Mesenchymal stem cell (in vitro differentiated cells and primary cell): Measurements from ENCODE around the gene SMIM8.

ENCODE experiments used
- DNase-seq: peaks from one replicate; pipeline ENCODE4 v3.0.0-alpha.2; 2013
- H2AFZ ChIP-seq: one replicate; pipeline ENCODE4 v1.6.1; 2013; ENCODE audit warnings: low read depth, mild to moderate bottlenecking, control low read depth, inconsistent platforms, low read length, moderate library complexity
- H2AK5ac ChIP-seq: 2 replicates; pipeline ENCODE4 v1.6.1; 2013; ENCODE audit warnings: low read length, moderate library complexity, mild to moderate bottlenecking, inconsistent platforms; ENCODE audit not compliant: severe bottlenecking
- H2BK120ac ChIP-seq: one replicate; pipeline ENCODE4 v1.6.1; 2013; ENCODE audit warnings: low read depth, mild to moderate bottlenecking, inconsistent platforms, low read length, moderate library complexity
- H2BK12ac ChIP-seq, 2 experiments: one replicate each; pipeline ENCODE4 v1.6.1; 2013; ENCODE audit warnings: inconsistent platforms in 2 of 2, low read length in 2 of 2, mild to moderate bottlenecking in 2 of 2, moderate library complexity in 2 of 2, control low read depth in 1 of 2
- H2BK15ac ChIP-seq: one replicate; pipeline ENCODE4 v1.6.1; 2013; ENCODE audit warnings: mild to moderate bottlenecking, low read depth, inconsistent platforms; ENCODE audit not compliant: poor library complexity, severe bottlenecking
- H2BK5ac ChIP-seq: 2 replicates; pipeline ENCODE4 v1.6.1; 2013; ENCODE audit warnings: low read depth, mild to moderate bottlenecking, low read length, control low read depth, inconsistent platforms; ENCODE audit not compliant: poor library complexity, severe bottlenecking
- H3K14ac ChIP-seq, 2 experiments: one replicate each; pipeline ENCODE4 v1.6.1; 2013; ENCODE audit warnings: inconsistent platforms in 2 of 2, low read length in 2 of 2, control low read depth in 1 of 2, mild to moderate bottlenecking in 1 of 2, moderate library complexity in 1 of 2
- H3K18ac ChIP-seq, 2 experiments: one replicate each; pipeline ENCODE4 v1.6.1; 2013; ENCODE audit warnings: inconsistent platforms in 2 of 2, low read length in 2 of 2, control low read depth in 1 of 2, low read depth in 1 of 2, mild to moderate bottlenecking in 1 of 2
- H3K23ac ChIP-seq, 2 experiments: one replicate each; pipeline ENCODE4 v1.6.1; 2013; ENCODE audit warnings: inconsistent platforms in 2 of 2, low read length in 2 of 2, mild to moderate bottlenecking in 2 of 2, moderate library complexity in 2 of 2, control low read depth in 1 of 2
- H3K27ac ChIP-seq: 2 replicates; pipeline ENCODE4 v1.5.1; 2013; ENCODE audit warnings: mild to moderate bottlenecking, moderate library complexity, low read length, control low read depth, inconsistent platforms; ENCODE audit not compliant: poor library complexity, severe bottlenecking
- H3K27me3 ChIP-seq, 2 experiments: 2 replicates each; pipeline versions ENCODE4 v1.6.1 to v1.7.0; 2013; ENCODE audit warnings: low read length in 2 of 2, mild to moderate bottlenecking in 2 of 2, moderate library complexity in 2 of 2, control low read depth in 1 of 2, inconsistent platforms in 1 of 2; ENCODE audit not compliant: control insufficient read depth in 1 of 2, insufficient read depth in 1 of 2
- H3K36me3 ChIP-seq, 2 experiments: 2 replicates each; pipeline versions ENCODE4 v1.6.1 to v1.7.0; 2013; ENCODE audit warnings: low read length in 2 of 2, control low read depth in 1 of 2, inconsistent platforms in 1 of 2, low read depth in 1 of 2, mild to moderate bottlenecking in 1 of 2; ENCODE audit not compliant: insufficient read depth in 2 of 2, control insufficient read depth in 1 of 2
- H3K4ac ChIP-seq, 2 experiments: one replicate each; pipeline ENCODE4 v1.6.1; 2013; ENCODE audit warnings: inconsistent platforms in 2 of 2, low read length in 2 of 2, mild to moderate bottlenecking in 2 of 2, moderate library complexity in 2 of 2, control low read depth in 1 of 2, low read depth in 1 of 2
- H3K4me1 ChIP-seq: 2 replicates; pipeline ENCODE4 v1.6.1; 2013; ENCODE audit warnings: low read depth, low read length, control low read depth; ENCODE audit not compliant: control insufficient read depth, insufficient read depth
- H3K4me2 ChIP-seq: 2 replicates; pipeline ENCODE4 v1.6.1; 2013; ENCODE audit warnings: low read length, mild to moderate bottlenecking, inconsistent platforms; ENCODE audit not compliant: poor library complexity, severe bottlenecking
- H3K4me3 ChIP-seq, 2 experiments: 2 replicates each; pipeline versions ENCODE4 v1.5.1 to v1.7.0; 2013; ENCODE audit warnings: low read length in 2 of 2, mild to moderate bottlenecking in 2 of 2, control low read depth in 1 of 2, low read depth in 1 of 2; ENCODE audit not compliant: insufficient read depth in 1 of 2
- H3K79me1 ChIP-seq: replicated peaks from 2 replicates; pipeline ENCODE4 v1.6.1; 2013; ENCODE audit warnings: mild to moderate bottlenecking, control low read depth, low read length, inconsistent platforms; ENCODE audit not compliant: poor library complexity, severe bottlenecking
- H3K9ac ChIP-seq: 2 replicates; pipeline ENCODE4 v1.7.0; 2013; ENCODE audit warnings: mild to moderate bottlenecking, low read length, moderate library complexity
- H3K9me3 ChIP-seq: 2 replicates; pipeline ENCODE4 v1.7.0; 2013; ENCODE audit warnings: mild to moderate bottlenecking, low read length; ENCODE audit not compliant: control insufficient read depth
- H4K8ac ChIP-seq: one replicate; pipeline ENCODE4 v1.6.1; 2013; ENCODE audit warnings: inconsistent platforms, mild to moderate bottlenecking, low read length, moderate library complexity
- H4K91ac ChIP-seq: one replicate; pipeline ENCODE4 v1.6.1; 2013; ENCODE audit warnings: mild to moderate bottlenecking, low read length, inconsistent platforms
- WGBS: methylation state at CpG from one replicate; pipeline ENCODE4 v1.1.7; 2013; ENCODE audit warnings: mixed read lengths; 5-methylcytosine and 5-hydroxymethylcytosine counted together

SMIM8 gene

GRCh38 chr6:87287251-87287650 is 35.1 kb upstream of the SMIM8 start:
- Histone ChIP-seq H3K79me1 (no peaks in the 10 kb centered on the region), H3K9me3 (no peaks in the 10 kb centered on the region), H3K14ac (no peak overlapping the region), H4K8ac (no peak overlapping the region), H3K27me3 (peaks cover 4 to 15% of the 10 kb centered on the region in 2 experiments), H3K9ac (no peak overlapping the region), H2AK5ac (no peak overlapping the region), H2AFZ (no peak overlapping the region), H3K4me3 (no peak overlapping the region), H2BK12ac (no peak overlapping the region), H2BK120ac (no peak overlapping the region), H2BK5ac (no peak overlapping the region), H3K4me1 (no peaks in the 10 kb centered on the region), H2BK15ac (no peak overlapping the region), H3K4ac (no peak overlapping the region), H3K23ac (no peak overlapping the region), H3K4me2 (no peak overlapping the region), H3K27ac (no peak overlapping the region), H4K91ac (no peak overlapping the region), H3K18ac (no peak overlapping the region), H3K36me3 (no peaks in the 10 kb centered on the region)
- DNase-seq: no peak
- 88% methylated on average over 1 of the region's 2 CpGs for WGBS

GRCh38 chr6:87289571-87289970 is 32.8 kb upstream of the SMIM8 start:
- DNase-seq: no peak
- Histone ChIP-seq H2BK5ac (no peak overlapping the region), H2AK5ac (no peak overlapping the region), H3K4ac (no peak overlapping the region), H2BK12ac (no peak overlapping the region), H3K18ac (no peak overlapping the region), H3K79me1 (no peaks in the 10 kb centered on the region), H3K4me2 (no peak overlapping the region), H3K23ac (no peak overlapping the region), H2BK120ac (no peak overlapping the region), H3K4me1 (no peaks in the 10 kb centered on the region), H3K27ac (no peak overlapping the region), H4K91ac (no peak overlapping the region), H2BK15ac (no peak overlapping the region), H3K14ac (peak overlapping the region; percentile 15 to 76), H2AFZ (no peak overlapping the region), H3K27me3 (peaks cover 6 to 20% of the 10 kb centered on the region in 2 experiments), H3K4me3 (no peak overlapping the region), H3K9me3 (no peaks in the 10 kb centered on the region), H4K8ac (no peak overlapping the region), H3K36me3 (no peaks in the 10 kb centered on the region), H3K9ac (no peak overlapping the region)
- 92% methylated on average over 3 of the region's 3 CpGs for WGBS

- Histone ChIP-seq H4K8ac (no peak overlapping the region), H3K23ac (no peak overlapping the region), H3K27me3 (peaks cover 9 to 24% of the 10 kb centered on the region in 2 experiments), H4K91ac (no peak overlapping the region), H3K18ac (no peak overlapping the region), H2BK15ac (no peak overlapping the region), H3K27ac (no peak overlapping the region), H3K36me3 (no peaks in the 10 kb centered on the region), H3K4me3 (no peak overlapping the region), H2AK5ac (no peak overlapping the region), H2BK120ac (no peak overlapping the region), H3K4ac (no peak overlapping the region), H3K14ac (no peak overlapping the region), H2BK5ac (no peak overlapping the region), H3K79me1 (no peaks in the 10 kb centered on the region), H3K9me3 (no peaks in the 10 kb centered on the region), H3K9ac (no peak overlapping the region), H2AFZ (no peak overlapping the region), H2BK12ac (no peak overlapping the region), H3K4me2 (no peak overlapping the region), H3K4me1 (no peaks in the 10 kb centered on the region)
- WGBS: 100% methylated on average over 2 of the region's 2 CpGs
- no peak for DNase-seq
Measured at GRCh38 chr6:87291883-87292282, 30.5 kb upstream of the SMIM8 start.

GRCh38 chr6:87293526-87293925 is 28.9 kb upstream of the SMIM8 start:
- H3K23ac ChIP-seq: no peak overlapping the region
- H3K27me3 ChIP-seq: peaks cover 17 to 29% of the 10 kb centered on the region in 2 experiments
- H3K4ac ChIP-seq: no peak overlapping the region
- no peak overlapping the region for H2BK120ac ChIP-seq
- no peak overlapping the region for H3K14ac ChIP-seq
- H3K9ac ChIP-seq: no peak overlapping the region
- H2AK5ac ChIP-seq: no peak overlapping the region
- no peak overlapping the region for H3K18ac ChIP-seq
- H3K4me3 ChIP-seq: no peak overlapping the region
- H3K4me1 ChIP-seq: no peaks in the 10 kb centered on the region
- H3K27ac ChIP-seq: no peak overlapping the region
- DNase-seq: no peak
- no peaks in the 10 kb centered on the region for H3K79me1 ChIP-seq
- no peak overlapping the region for H2BK5ac ChIP-seq
- no peak overlapping the region for H2BK15ac ChIP-seq
- H4K8ac ChIP-seq: no peak overlapping the region
- H4K91ac ChIP-seq: no peak overlapping the region
- no peak overlapping the region for H2BK12ac ChIP-seq
- H3K36me3 ChIP-seq: no peaks in the 10 kb centered on the region
- H3K4me2 ChIP-seq: no peak overlapping the region
- H2AFZ ChIP-seq: no peak overlapping the region
- 95% methylated on average over 4 of the region's 4 CpGs for WGBS
- H3K9me3 ChIP-seq: no peaks in the 10 kb centered on the region
